Fibroblast of villous mesenchyme (primary cell): Measurements from ENCODE around the gene CHAF1A. TPM values are rescaled to one million over a fixed set of nuclear protein-coding genes. Genes with fewer than 3 reads are reported as not detected.

Experiments used
- DNase-seq: peaks from one replicate; pipeline ENCODE4 v3.0.0-alpha.2; 2010; ENCODE audit warnings: low read depth
- H3K4me3 ChIP-seq: 2 replicates; pipeline ENCODE4 v1.5.1; 2011; ENCODE audit warnings: low read depth, mild to moderate bottlenecking, low read length
- total RNA-seq: library from RNA; depleted of rRNA; stranded (reverse); fragments of >200 nt; gene quantifications from 2 replicates; pipeline ENCODE4 v1.2.3, GENCODE V29; 2012
- TF ChIP-seq, protein P1 (sequence below): IDR thresholded peaks from 2 replicates; pipeline ENCODE4 v1.5.1; 2012; ENCODE audit warnings: low read depth, mild to moderate bottlenecking, low read length; ENCODE audit not compliant: insufficient read depth

CHAF1A gene, protein sequence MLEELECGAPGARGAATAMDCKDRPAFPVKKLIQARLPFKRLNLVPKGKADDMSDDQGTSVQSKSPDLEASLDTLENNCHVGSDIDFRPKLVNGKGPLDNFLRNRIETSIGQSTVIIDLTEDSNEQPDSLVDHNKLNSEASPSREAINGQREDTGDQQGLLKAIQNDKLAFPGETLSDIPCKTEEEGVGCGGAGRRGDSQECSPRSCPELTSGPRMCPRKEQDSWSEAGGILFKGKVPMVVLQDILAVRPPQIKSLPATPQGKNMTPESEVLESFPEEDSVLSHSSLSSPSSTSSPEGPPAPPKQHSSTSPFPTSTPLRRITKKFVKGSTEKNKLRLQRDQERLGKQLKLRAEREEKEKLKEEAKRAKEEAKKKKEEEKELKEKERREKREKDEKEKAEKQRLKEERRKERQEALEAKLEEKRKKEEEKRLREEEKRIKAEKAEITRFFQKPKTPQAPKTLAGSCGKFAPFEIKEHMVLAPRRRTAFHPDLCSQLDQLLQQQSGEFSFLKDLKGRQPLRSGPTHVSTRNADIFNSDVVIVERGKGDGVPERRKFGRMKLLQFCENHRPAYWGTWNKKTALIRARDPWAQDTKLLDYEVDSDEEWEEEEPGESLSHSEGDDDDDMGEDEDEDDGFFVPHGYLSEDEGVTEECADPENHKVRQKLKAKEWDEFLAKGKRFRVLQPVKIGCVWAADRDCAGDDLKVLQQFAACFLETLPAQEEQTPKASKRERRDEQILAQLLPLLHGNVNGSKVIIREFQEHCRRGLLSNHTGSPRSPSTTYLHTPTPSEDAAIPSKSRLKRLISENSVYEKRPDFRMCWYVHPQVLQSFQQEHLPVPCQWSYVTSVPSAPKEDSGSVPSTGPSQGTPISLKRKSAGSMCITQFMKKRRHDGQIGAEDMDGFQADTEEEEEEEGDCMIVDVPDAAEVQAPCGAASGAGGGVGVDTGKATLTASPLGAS
- total RNA-seq = 9.9 and 11.6 TPM in 2 replicates

DNA sequence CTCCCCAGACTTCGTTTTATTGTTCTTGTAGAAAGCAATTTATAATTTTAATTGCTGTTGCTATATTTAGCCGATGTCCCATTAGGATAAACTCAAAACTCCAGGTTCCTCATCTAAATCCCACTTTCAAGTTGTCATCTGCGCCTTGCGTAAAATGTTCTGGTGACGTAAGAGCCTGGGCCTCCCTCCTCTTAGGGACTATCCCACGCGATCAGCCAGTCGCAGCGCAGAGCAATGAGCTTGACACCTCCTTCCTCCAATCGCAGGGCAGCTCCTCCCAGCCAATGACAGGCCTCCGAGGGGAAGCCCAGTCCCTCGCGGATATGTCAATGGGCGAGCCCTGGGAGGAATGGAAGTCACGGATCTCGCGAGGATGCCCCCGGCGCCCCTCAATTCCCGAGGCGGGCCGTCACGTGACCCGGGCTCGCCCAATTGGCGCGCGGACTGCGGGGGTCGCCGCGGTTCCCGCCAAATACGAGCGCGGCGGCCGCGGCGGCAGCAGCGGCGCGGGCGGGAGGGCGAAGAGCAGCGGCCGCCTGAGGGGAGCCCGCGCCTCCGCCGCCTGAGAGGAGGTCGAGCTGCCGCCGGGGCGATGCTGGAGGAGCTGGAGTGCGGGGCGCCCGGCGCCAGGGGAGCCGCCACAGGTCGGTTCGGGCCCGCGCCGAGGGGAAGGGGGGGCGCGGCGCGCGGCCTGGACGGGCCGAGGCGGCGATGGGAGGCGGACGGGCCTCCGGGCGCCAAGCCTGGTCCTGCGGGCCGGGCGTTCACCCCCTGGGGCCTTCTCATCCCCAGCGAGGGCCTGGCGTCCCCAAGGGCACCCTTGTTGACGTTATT lies at the start of gene CHAF1A:
CHAF1A (plus strand) TSS at position 470 of the 834 bp plus-strand sequence; CDS start at position 593, 123 bp downstream.
- peak within 1 kb of the TSS; percentile 80 for H3K4me3 ChIP-seq
- DNase-seq = peak; percentile 100
- TF ChIP-seq, protein P1, sequence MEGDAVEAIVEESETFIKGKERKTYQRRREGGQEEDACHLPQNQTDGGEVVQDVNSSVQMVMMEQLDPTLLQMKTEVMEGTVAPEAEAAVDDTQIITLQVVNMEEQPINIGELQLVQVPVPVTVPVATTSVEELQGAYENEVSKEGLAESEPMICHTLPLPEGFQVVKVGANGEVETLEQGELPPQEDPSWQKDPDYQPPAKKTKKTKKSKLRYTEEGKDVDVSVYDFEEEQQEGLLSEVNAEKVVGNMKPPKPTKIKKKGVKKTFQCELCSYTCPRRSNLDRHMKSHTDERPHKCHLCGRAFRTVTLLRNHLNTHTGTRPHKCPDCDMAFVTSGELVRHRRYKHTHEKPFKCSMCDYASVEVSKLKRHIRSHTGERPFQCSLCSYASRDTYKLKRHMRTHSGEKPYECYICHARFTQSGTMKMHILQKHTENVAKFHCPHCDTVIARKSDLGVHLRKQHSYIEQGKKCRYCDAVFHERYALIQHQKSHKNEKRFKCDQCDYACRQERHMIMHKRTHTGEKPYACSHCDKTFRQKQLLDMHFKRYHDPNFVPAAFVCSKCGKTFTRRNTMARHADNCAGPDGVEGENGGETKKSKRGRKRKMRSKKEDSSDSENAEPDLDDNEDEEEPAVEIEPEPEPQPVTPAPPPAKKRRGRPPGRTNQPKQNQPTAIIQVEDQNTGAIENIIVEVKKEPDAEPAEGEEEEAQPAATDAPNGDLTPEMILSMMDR = no peak

DNA sequence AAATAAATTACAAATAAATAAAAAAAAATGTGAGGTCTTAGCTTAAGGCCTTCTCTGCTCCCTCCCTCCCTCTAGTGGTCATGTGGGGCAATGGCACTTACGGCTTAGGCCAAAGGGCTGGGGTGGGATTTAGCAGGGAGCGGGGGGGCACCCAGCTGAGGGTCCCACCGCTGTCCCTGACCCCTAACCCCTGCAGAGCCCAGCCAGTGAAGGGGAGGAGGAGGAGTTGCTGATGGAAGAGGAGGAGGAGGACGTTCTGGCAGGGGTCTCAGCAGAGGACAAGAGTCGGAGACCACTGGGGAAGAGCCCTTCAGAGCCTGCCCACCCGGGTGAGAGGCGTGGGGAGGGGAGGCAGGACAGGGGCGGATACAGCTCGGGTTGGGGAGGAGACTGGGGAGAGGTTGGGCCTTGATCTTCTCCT lies 49.7 kb upstream of the CHAF1A start:
- H3K4me3 ChIP-seq = no peak overlapping the region
- TF ChIP-seq, protein P1 = peak; percentile 91
- DNase-seq = peak; percentile 73

DNA sequence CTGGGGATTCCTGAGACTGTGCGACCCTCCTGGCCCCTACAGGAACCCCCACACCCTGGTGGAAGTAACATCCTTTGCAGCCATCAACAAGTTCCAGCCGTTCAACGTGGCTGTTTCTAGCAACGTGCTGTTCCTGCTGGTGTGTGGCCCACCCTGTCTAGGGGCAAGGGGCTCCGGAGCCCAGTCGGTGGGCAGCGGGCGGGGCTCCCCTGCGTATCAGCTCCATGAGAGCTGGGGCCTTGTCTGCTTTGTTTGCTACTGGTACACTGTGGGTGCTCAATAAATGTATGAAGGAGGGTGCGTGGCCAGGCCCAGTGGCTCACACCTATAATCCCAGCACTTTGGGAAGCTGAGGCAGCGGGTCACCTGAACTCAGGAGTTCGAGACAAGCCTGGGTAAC lies 48.2 kb upstream of the CHAF1A start:
- no peak for DNase-seq
- TF ChIP-seq, protein P1 = no peak
- H3K4me3 ChIP-seq = no peak overlapping the region

DNA sequence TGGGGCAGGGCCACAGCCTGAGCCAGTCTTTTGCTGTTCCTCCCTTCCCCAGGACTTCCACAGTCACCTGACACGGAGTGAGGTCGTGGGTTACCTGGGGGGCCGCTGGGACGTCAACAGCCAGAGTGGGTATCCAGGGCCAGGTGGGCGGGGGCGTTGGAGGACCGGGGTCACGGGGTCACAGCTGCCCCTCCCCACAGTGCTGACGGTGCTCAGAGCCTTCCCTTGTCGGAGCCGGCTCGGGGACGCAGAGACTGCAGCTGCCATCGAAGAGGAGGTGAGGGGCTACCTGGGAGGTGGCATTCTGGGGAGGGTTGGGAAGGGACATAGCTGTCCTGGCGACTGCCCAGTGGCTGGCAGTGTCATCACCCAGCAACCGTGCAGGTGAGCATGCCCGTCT lies 47.5 kb upstream of the CHAF1A start:
- DNase-seq = no peak
- H3K4me3 ChIP-seq = no peak overlapping the region
- TF ChIP-seq, protein P1 = no peak

DNA sequence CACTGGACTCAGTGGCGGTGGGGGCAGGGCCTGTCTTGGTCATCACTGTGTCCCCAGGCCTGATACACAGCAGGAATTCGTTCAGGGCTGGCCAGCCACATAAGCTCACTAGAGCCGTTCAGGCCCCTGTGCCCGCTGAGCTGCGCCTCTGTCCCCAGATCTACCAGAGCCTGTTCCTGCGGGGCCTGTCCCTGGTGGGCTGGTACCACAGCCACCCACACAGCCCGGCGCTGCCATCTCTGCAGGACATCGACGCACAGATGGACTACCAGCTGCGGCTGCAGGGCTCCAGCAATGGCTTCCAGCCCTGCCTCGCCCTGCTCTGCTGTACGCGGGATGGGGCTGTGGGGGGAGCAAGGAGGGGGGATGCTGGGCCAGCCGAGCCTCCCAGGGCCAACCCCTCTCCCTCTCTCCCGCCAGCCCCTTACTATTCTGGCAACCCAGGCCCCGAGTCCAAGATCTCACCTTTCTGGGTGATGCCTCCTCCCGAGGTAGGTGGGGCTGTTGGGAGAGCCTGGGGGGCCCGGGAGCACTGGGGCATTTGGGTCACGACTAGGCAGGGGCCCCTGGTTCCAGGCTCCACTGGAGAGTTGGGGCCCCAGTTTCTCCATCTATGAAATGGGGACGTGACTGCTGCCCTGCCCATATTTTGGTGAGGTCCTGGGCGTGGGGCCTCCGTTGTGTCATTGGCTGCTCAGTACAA lies 45.2 kb upstream of the CHAF1A start:
- no peak overlapping the region for H3K4me3 ChIP-seq
- DNase-seq = no peak
- TF ChIP-seq, protein P1 = no peak
